Measurements from ENCODE around the gene AARSD1.
"Not testable (repeated sequence)": the region's sequence is repeated elsewhere in the genome, so short reads cannot be mapped to it uniquely, and the experiment has no call there.

The AARSD1 gene

GRCh38 chr17:43000894-43001293 lies 36.6 kb upstream of the AARSD1 start:
- not testable (repeated sequence) for H2BK12ac ChIP-seq (ENCODE audit: low read length); H3K4me1 ChIP-seq (ENCODE audit: control insufficient read depth in 2 of 2, insufficient read depth in 1 of 2, low read depth in 1 of 2, low read length in 2 of 2); H2AFZ ChIP-seq (ENCODE audit: low read length); H3K23ac ChIP-seq (ENCODE audit: low read depth, low read length, poor library complexity); H3K79me1 ChIP-seq (ENCODE audit: low read depth, low read length); H2AK5ac ChIP-seq (ENCODE audit: low read depth, low read length); H3K27me3 ChIP-seq (ENCODE audit: control insufficient read depth in 3 of 3, insufficient read depth in 3 of 3, low read depth in 1 of 3, low read length in 3 of 3); H3K4me2 ChIP-seq (ENCODE audit: insufficient read depth, low read length, poor library complexity, severe bottlenecking); H3K9ac ChIP-seq (ENCODE audit: low read depth, low read length, poor library complexity); H2BK15ac ChIP-seq (ENCODE audit: low read length); H3K18ac ChIP-seq (ENCODE audit: low read length); H3K4me3 ChIP-seq (ENCODE audit: low read length in 2 of 2); H3K4ac ChIP-seq (ENCODE audit: low read length); H3K14ac ChIP-seq (ENCODE audit: low read length); H3K9me3 ChIP-seq (replicated peaks in 1 of 2; ENCODE audit: control insufficient read depth in 2 of 2, insufficient read depth in 1 of 2, low read depth in 1 of 2, low read length in 2 of 2); H4K8ac ChIP-seq (ENCODE audit: low read depth, low read length); H2BK5ac ChIP-seq (ENCODE audit: low read length); H4K91ac ChIP-seq (ENCODE audit: low read depth, low read length, poor library complexity); DNase-seq (ENCODE audit: low spot score); H2BK120ac ChIP-seq (ENCODE audit: low read depth, low read length); H3K27ac ChIP-seq (replicated peaks; ENCODE audit: low read length)
- no CpG with 5 or more reads among the region's 13 CpGs for WGBS, 2 donors (ENCODE audit: extremely low coverage in 2 of 2, insufficient read length in 2 of 2, insufficient replicate concordance in 1 of 2)
- peaks cover 34 to 56% of the 10 kb centered on the region in 2 donors for H3K36me3 ChIP-seq (replicated peaks in 1 of 2; ENCODE audit: control insufficient read depth in 2 of 2, insufficient read depth in 2 of 2, low read length in 2 of 2)

GRCh38 chr17:42999003-42999525 lies 34.8 kb upstream of the AARSD1 start:
- H3K4ac ChIP-seq (ENCODE audit: low read length): no peak overlapping the region

GRCh38 chr17:42997984-42998938 lies 34.0 kb upstream of the AARSD1 start, which contains the start of gene RPL27:
RPL27 (plus strand) TSS chr17:42998419; CDS start chr17:42998751, 332 bp downstream.
- Histone ChIP-seq H3K9ac (ENCODE audit: low read depth, low read length, poor library complexity) (peak within 1 kb of the TSS; percentile 98), H2BK120ac (ENCODE audit: low read depth, low read length) (no peak within 1 kb of the TSS), H3K27ac (replicated peaks; ENCODE audit: low read length) (peak within 1 kb of the TSS; percentile 90), H2BK12ac (ENCODE audit: low read length) (no peak within 1 kb of the TSS), H3K4me1 (ENCODE audit: control insufficient read depth in 2 of 2, insufficient read depth in 1 of 2, low read depth in 1 of 2, low read length in 2 of 2) (peaks cover 4 to 6% of the 10 kb centered on the region in 2 donors), H3K36me3 (replicated peaks in 1 of 2; ENCODE audit: control insufficient read depth in 2 of 2, insufficient read depth in 2 of 2, low read length in 2 of 2) (peaks cover 26 to 52% of the 10 kb centered on the region in 2 donors), H2BK15ac (ENCODE audit: low read length) (no peak within 1 kb of the TSS), H3K4ac (ENCODE audit: low read length) (peak within 1 kb of the TSS; percentile 12), H2AFZ (ENCODE audit: low read length) (peak within 1 kb of the TSS; percentile 74), H3K18ac (ENCODE audit: low read length) (peak within 1 kb of the TSS; percentile 94), H3K23ac (ENCODE audit: low read depth, low read length, poor library complexity) (peak within 1 kb of the TSS; percentile 40), H3K27me3 (ENCODE audit: control insufficient read depth in 3 of 3, insufficient read depth in 3 of 3, low read depth in 1 of 3, low read length in 3 of 3) (peaks cover 0 to 1% (median 0%) of the 10 kb centered on the region in 3 experiments), H3K9me3 (replicated peaks in 1 of 2; ENCODE audit: control insufficient read depth in 2 of 2, insufficient read depth in 1 of 2, low read depth in 1 of 2, low read length in 2 of 2) (no peaks in the 10 kb centered on the region), H2AK5ac (ENCODE audit: low read depth, low read length) (no peak within 1 kb of the TSS), H4K91ac (ENCODE audit: low read depth, low read length, poor library complexity) (no peak within 1 kb of the TSS), H4K8ac (ENCODE audit: low read depth, low read length) (no peak within 1 kb of the TSS), H3K4me2 (ENCODE audit: insufficient read depth, low read length, poor library complexity, severe bottlenecking) (peak within 1 kb of the TSS; percentile 80), H2BK5ac (ENCODE audit: low read length) (peak within 1 kb of the TSS; percentile 85), H3K4me3 (ENCODE audit: low read length in 2 of 2) (peak within 1 kb of the TSS; percentile 86 to 95), H3K79me1 (ENCODE audit: low read depth, low read length) (peaks cover 6% of the 10 kb centered on the region), H3K14ac (ENCODE audit: low read length) (peak within 1 kb of the TSS; percentile 12)
- peak; percentile 98 for DNase-seq (ENCODE audit: low spot score)
- WGBS, 2 donors (ENCODE audit: extremely low coverage in 2 of 2, insufficient read length in 2 of 2, insufficient replicate concordance in 1 of 2): no CpG with 5 or more reads among the region's 49 CpGs

More at GRCh38 chr17:42999003-42999525, 34.8 kb upstream of the AARSD1 start:
- peaks cover 0 to 1% (median 0%) of the 10 kb centered on the region in 3 experiments for H3K27me3 ChIP-seq (ENCODE audit: control insufficient read depth in 3 of 3, insufficient read depth in 3 of 3, low read depth in 1 of 3, low read length in 3 of 3)
- no peak overlapping the region for H2AK5ac ChIP-seq (ENCODE audit: low read depth, low read length)
- H3K36me3 ChIP-seq (replicated peaks in 1 of 2; ENCODE audit: control insufficient read depth in 2 of 2, insufficient read depth in 2 of 2, low read length in 2 of 2): peaks cover 33 to 55% of the 10 kb centered on the region in 2 donors
- no peak overlapping the region for H2BK12ac ChIP-seq (ENCODE audit: low read length)
- peaks cover 4 to 6% of the 10 kb centered on the region in 2 donors for H3K4me1 ChIP-seq (ENCODE audit: control insufficient read depth in 2 of 2, insufficient read depth in 1 of 2, low read depth in 1 of 2, low read length in 2 of 2)
- H3K9me3 ChIP-seq (replicated peaks in 1 of 2; ENCODE audit: control insufficient read depth in 2 of 2, insufficient read depth in 1 of 2, low read depth in 1 of 2, low read length in 2 of 2): no peaks in the 10 kb centered on the region
- H3K4me2 ChIP-seq (ENCODE audit: insufficient read depth, low read length, poor library complexity, severe bottlenecking): peak overlapping the region; percentile 80
- H3K23ac ChIP-seq (ENCODE audit: low read depth, low read length, poor library complexity): no peak overlapping the region
- H2AFZ ChIP-seq (ENCODE audit: low read length): peak overlapping the region; percentile 74
- H3K18ac ChIP-seq (ENCODE audit: low read length): no peak overlapping the region
- no peak overlapping the region for H4K91ac ChIP-seq (ENCODE audit: low read depth, low read length, poor library complexity)
- no peak overlapping the region for H2BK120ac ChIP-seq (ENCODE audit: low read depth, low read length)
- no peak overlapping the region for H2BK5ac ChIP-seq (ENCODE audit: low read length)
- H4K8ac ChIP-seq (ENCODE audit: low read depth, low read length): no peak overlapping the region
- H3K27ac ChIP-seq (replicated peaks; ENCODE audit: low read length): no peak overlapping the region
- no peak overlapping the region for H2BK15ac ChIP-seq (ENCODE audit: low read length)
- H3K14ac ChIP-seq (ENCODE audit: low read length): peak overlapping the region; percentile 12
- peaks cover 6% of the 10 kb centered on the region for H3K79me1 ChIP-seq (ENCODE audit: low read depth, low read length)
- no CpG with 5 or more reads among the region's 10 CpGs for WGBS, 2 donors (ENCODE audit: extremely low coverage in 2 of 2, insufficient read length in 2 of 2, insufficient replicate concordance in 1 of 2)
- no peak for DNase-seq (ENCODE audit: low spot score)
- peak overlapping the region; percentile 98 for H3K9ac ChIP-seq (ENCODE audit: low read depth, low read length, poor library complexity)
- peak overlapping the region; percentile 86 to 95 for H3K4me3 ChIP-seq (ENCODE audit: low read length in 2 of 2)

Data from neuronal stem cell (in vitro differentiated cells).